Activated CD4-positive, alpha-beta T cell treated with anti-CD3 and anti-CD28 coated beads, Interleukin-10, Interleukin-2, amounts not matched to agents 100 ng/mL and 50 ng/mL, durations not matched to agents 16 hours and 8 hours (primary cell): ENCODE data around the gene SRCAP.
"Not testable (repeated sequence)": the region's sequence is repeated elsewhere in the genome, so short reads cannot be mapped to it uniquely, and the experiment has no call there.

Experiments
- DNase-seq: peaks from one replicate; pipeline ENCODE4 v3.0.0-alpha.2; 2020

Gene SRCAP

DNA sequence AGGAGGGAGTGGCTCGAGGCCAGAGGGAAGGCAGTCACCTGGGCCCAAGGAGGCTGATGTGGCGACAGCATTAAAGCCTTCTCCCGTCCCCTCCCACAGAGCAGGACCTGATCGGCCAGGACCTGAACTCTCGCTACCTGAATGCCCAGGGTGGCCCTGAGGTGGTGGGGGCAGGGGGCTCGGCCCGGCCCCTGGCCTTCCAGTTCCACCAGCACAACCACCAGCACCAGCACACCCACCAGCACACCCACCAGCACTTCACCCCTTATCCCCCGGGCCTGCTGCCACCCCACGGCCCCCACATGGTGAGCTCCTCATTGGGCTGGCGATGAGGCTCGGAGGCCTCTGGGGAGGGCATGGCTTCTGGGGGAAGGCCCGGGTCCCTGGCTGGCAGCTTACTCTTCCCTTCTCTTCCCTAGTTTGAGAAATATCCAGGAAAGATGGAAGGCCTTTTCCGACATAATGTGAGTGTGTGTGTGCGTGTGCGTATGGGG, 34.3 kb upstream of the SRCAP start:
- DNase-seq: no peak

- DNase-seq: no peak
These were observed 33.7 kb upstream of the SRCAP start for GRCh38 chr16:30665155-30665829.

DNA sequence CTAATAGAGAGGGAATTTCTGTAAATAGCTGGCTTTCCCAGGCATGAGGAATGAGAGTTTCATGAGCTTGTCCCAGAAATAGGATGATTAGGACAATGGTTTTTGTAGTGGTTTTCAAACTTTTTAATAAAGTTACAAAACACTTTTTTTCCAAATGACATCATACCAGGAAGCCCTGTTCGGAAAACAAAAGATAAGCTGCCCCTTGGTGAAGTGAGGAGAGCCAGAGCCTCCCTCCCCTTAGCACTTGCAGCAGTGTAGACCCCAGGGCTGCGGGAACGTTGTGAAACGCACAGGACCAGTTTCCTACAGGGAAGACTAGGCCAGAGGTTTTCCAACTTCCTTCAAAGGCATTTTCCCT, 33.2 kb upstream of the SRCAP start:
- no peak for DNase-seq

- DNase-seq: no peak
These were observed 32.3 kb upstream of the SRCAP start for GRCh38 chr16:30666681-30667080.

DNA sequence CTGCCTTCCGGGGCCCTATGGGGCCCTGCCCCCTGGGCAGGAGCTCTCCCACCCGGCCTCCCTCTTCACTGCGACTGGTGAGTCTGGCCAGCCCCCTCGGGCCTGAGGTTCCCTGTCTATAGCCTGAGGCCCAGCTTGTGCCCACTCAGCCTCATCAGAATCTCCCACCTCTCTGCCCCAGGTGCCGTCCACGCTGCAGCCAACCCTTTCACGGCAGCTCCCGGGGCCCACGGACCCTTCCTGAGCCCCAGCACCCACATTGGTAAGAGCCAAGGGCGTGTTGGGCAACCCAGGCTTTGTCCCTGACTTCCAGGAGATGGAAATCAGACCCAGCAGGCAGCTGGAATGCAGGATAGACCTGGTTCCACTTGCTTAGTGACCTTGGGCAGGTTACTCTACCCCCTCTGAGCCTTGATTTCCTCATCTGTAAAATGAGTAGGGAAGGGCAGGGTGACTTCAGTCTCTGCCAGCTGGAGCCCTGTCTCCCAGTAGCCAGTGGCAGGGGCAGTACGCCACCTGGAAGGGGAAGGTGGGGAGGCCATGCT, 31.5 kb upstream of the SRCAP start:
- no peak for DNase-seq

- no peak for DNase-seq
These were observed 30.6 kb upstream of the SRCAP start for GRCh38 chr16:30668393-30668792.

- DNase-seq: no peak
These were observed 29.7 kb upstream of the SRCAP start for GRCh38 chr16:30669026-30669902.

DNA sequence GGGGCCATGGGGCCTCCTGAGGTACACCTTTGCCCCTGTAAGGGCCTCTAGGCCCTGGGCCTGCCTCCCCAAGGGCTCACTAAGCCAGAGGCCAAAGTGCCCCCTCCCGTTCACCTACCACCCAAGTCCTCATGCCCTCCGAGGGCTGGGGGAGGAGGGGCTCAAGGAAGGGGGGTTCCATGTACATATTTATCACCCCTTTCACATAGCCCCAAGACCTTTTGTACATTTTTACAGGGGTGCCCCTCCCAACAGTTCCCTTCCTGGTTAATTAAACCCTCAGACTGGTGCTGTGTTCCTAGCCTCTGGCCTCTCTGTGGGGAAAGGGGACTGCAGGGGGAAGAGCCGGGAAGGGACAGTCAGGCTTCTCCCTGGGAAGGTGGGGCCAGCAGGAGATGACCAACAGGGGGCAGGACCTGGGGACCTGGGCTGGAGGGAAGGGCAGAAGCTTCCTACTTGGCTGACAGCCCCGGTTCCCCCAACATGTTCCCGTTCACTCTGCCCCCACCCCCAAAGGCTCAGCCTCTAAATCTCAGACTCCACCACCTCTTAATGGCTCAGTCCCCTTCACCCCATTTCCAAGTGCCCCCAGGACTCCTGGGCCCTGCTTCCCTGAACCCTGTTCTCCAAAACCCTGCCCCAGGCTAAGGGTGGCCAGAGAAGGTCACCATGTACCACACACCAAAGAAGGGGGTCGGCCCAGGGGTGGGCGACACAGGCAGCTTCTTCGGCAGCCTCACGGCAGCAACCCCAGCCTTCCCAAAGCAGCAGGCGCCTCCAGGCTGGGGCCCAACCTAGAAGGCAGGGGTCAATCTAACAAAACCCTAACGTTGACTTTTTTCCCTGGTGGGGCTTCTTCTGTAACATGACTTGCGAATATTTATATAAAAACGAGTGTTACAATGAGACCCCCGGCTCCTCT, 28.8 kb upstream of the SRCAP start:
- DNase-seq: no peak

DNA sequence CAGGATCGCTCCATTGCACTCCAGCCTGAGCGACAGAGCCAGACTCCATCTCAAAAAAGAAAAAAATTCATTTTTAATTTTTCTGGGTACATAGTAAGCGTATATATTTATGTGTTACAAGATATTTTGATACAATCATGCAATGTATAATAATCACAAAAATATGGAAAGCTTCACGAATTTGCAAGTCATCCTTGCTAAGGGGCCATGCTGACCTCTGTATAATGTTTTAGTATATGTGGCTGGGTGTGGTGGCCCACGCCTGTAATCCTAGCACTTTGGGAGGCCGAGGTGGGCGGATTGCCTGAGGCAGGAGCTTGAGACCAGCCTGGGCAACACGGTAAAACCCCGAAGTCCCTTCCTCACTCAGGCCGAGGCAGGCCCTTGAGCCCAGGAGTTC, 23.8 kb upstream of the SRCAP start:
- no peak for DNase-seq

DNA sequence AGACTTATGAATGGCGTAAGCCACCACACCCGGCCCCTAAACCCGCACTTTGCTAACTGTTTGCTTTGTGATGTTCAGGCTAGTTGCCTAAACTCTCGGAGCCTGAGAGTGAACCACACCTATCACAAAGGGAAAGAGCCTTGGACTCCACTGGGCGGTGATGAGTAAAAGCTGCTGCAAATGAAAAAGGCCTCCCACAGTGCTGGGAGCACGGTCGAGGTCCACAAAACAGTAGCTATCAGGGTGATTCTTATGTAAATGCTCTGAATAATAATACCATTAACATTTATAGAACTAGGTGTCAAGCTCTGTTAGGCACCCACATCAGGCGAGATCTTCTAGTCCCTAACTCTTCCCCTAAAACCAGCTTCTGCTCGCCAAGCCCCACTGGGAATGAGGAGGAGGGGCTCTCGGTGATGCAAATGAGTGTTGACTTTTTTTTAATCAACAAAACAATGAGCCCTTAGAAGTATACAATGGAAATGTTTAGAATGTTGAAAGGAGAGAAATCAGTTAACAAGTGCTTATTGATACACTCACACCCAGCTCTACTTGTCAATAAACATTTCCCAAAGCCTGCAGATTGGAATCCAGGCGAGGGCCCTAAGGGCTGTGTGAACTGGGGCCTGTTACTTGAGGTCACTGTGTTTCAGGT, 20.9 kb upstream of the SRCAP start:
- DNase-seq: no peak

DNA sequence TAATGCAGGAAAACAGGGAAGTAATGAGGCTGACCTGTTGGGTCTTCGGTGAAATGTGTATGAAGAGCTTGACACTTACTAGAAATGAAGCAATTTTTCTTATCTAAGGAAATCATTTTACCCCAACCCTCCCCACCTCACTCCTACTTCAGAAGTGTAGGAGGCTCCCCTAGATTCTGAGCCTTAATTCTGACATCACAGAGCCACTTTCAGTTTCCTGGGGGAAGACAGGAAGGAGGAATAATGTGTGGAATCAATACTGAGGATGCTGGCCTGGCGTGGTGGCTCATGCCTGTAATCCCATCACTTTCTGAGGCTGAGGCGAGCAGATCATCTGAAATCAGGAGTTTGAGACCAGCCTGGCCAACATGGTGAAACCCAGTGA, 20.4 kb upstream of the SRCAP start:
- DNase-seq: no peak

DNA sequence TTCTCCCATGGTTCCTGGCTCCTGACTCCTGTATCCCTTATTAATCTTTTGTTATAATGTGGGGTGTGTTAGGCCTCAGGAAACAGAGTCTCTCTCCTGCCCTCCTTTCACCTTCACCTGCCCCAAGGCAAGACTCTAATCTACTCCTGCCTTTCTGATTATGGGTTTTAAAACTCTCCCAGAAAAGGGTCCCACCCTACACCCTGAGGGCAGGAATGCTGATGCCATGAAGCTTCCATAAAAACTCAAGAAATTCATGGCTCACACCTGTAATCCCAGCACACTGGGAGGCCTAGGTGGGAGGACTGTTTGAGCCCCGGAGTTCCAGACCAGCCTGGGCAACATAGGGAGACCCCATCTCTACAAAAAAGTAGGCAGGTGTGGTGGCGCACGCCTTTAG, 18.6 kb upstream of the SRCAP start:
- DNase-seq: no peak

- no peak for DNase-seq
These were observed 10.3 kb upstream of the SRCAP start for GRCh38 chr16:30688701-30689100.

DNA sequence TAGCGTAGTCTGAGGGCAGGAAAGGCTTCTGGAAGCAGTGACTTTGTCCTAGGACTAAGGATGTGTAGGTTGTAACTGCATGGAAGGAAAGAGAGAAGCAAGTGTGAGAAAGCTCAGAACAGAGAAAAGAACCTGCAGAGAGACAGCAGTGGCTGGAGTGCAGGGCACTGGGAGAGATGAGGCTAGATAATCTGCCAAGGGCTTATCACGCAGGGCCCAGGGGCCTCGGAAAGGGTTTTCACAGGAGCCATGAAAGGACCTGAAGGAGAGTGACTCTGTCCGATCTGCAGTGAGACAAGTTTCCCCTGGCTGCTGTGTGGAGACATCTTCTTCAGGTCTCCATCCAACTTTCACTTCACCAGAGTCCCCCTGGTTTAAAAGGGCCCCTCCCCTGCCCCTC, 7.1 kb upstream of the SRCAP start:
- no peak for DNase-seq

- DNase-seq: no peak
These were observed 6.4 kb upstream of the SRCAP start for GRCh38 chr16:30692396-30693064.

GRCh38 chr16:30694926-30695693, 3.9 kb upstream of the SRCAP start:
- no peak for DNase-seq

GRCh38 chr16:30696646-30697045, 2.3 kb upstream of the SRCAP start:
- not testable (repeated sequence) for DNase-seq

- no peak for DNase-seq
These were observed 1.5 kb upstream of the SRCAP start for GRCh38 chr16:30697264-30698138.

DNA sequence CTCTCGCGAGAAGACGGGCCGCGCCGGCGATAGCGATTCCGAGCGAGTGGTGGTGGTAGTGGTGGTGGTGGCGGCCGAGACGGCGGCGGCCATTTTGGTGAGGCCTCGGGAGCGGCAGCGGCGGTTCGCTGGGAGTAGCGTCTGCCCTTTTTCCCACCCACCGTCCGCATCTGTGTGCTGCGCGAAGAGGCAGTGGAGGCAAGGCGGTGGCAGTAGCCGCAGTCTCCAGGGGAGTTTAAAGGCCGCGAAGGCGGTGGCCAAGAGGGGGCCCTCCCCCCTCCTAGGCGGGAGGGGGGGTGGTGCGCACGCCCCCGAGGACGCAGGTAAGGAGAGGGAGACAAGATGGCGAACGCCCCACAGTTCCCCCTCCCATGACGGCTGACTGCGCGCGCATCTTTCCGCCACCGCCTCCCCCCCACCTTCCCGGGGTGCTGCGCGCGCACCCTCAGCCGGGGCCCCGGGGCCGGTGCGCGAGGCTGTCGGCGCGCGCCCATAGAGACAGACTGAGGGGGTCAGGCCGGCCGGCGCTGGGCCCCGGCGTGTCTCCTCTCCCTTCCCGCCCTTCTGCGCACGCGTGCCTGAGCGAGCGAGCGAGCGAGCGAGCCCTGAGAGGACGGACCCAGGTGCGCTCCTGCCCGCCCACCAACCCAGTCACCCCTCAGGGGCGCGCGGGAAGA, 694 bp upstream of the SRCAP start:
- DNase-seq: peak; percentile 100
